PC-3 (cell line): Measurements from ENCODE around the gene UTP20. TPM values are rescaled to one million over a fixed set of nuclear protein-coding genes. Genes with fewer than 3 reads are reported as not detected.
A peak's percentile ranks its signal among the peaks of the same experiment; 100 is the strongest.

ENCODE experiments used
- ATAC-seq: fragments of 200-7000 bp; cut with Tn5 transposase; 2 replicates; pipeline ENCODE4 v1.9.1; 2020; ENCODE audit warnings: mild to moderate bottlenecking, moderate library complexity
- BruUV-seq: library from RNA; stranded (reverse); fragments of 400-500 nt; replicated peaks from 2 replicates; lab custom pipeline; 2021; lab: Mats Ljungman, UMichigan
- CTCF ChIA-PET: fragments of 300-600 bp; sonication (Branson Sonifier 250); formaldehyde crosslinking; loops from one replicate; lab custom pipeline; 2022; ENCODE audit warnings: antibody characterized with exemption; lab: Charles Lee
- POLR2A ChIA-PET: fragments of 300-600 bp; sonication (Branson Sonifier 250); formaldehyde crosslinking; loops from one replicate; lab custom pipeline; 2022; ENCODE audit warnings: antibody characterized with exemption; ENCODE audit not compliant: unreplicated experiment; lab: Charles Lee
- DNase-seq: peaks from one replicate; pipeline ENCODE4 v3.0.0-alpha.2; 2015
- H2AFZ ChIP-seq: fragments of 300-600 bp; sonication (generic); 2 replicates; pipeline ENCODE4 v1.6.0; 2016; ENCODE audit warnings: antibody characterized with exemption, low read length
- H3F3A ChIP-seq: fragments of 300-600 bp; sonication (generic); one replicate; pipeline ENCODE4 v1.6.0; 2017; ENCODE audit warnings: antibody characterized with exemption, low read length, control low read depth, mild to moderate bottlenecking; ENCODE audit not compliant: unreplicated experiment
- H3K27ac ChIP-seq: fragments of 300-600 bp; sonication (generic); 2 replicates; pipeline ENCODE4 v1.5.1; 2016; ENCODE audit warnings: mild to moderate bottlenecking, low read length
- H3K27me3 ChIP-seq: fragments of 300-600 bp; sonication (generic); 2 replicates; pipeline ENCODE4 v1.6.1; 2016; ENCODE audit warnings: low read length, mixed read lengths
- H3K36me3 ChIP-seq: fragments of 300-600 bp; sonication (generic); 2 replicates; pipeline ENCODE4 v1.6.1; 2016; ENCODE audit warnings: low read depth, mixed run types, low read length, mixed read lengths
- H3K4me1 ChIP-seq: fragments of 300-600 bp; sonication (generic); 2 replicates; pipeline ENCODE4 v1.5.1; 2016; ENCODE audit warnings: low read length; ENCODE audit not compliant: insufficient read depth
- H3K4me2 ChIP-seq: fragments of 300-600 bp; sonication (generic); 2 replicates; pipeline ENCODE4 v1.6.0; 2016; ENCODE audit warnings: low read length
- H3K4me3 ChIP-seq: fragments of 300-600 bp; sonication (generic); 2 replicates; pipeline ENCODE4 v1.5.1; 2016; ENCODE audit warnings: mild to moderate bottlenecking, low read length, mixed read lengths
- H3K79me2 ChIP-seq: fragments of 300-600 bp; sonication (generic); 2 replicates; pipeline ENCODE4 v1.6.1; 2017; ENCODE audit warnings: low read length, mixed read lengths
- H3K9ac ChIP-seq: fragments of 300-600 bp; sonication (generic); 2 replicates; pipeline ENCODE4 v1.6.0; 2016; ENCODE audit warnings: mild to moderate bottlenecking, low read length
- H3K9me2 ChIP-seq: fragments of 300-600 bp; sonication (generic); replicated peaks from 2 replicates; pipeline ENCODE4 v1.6.1; 2016; ENCODE audit warnings: mixed run types, low read length, mixed read lengths
- H3K9me3 ChIP-seq: fragments of 300-600 bp; sonication (generic); 2 replicates; pipeline ENCODE4 v1.6.1; 2016; ENCODE audit warnings: low read length, mixed read lengths
- H4K20me1 ChIP-seq: fragments of 300-600 bp; sonication (generic); 2 replicates; pipeline ENCODE4 v1.6.1; 2016; ENCODE audit warnings: low read length, mixed read lengths
- EZH2 ChIP-seq: fragments of 300-600 bp; sonication (generic); IDR thresholded peaks from one replicate; pipeline ENCODE4 v1.6.1; 2017; ENCODE audit warnings: antibody characterized with exemption, mild to moderate bottlenecking, low read length; ENCODE audit not compliant: unreplicated experiment
- EZH2phosphoT487 ChIP-seq: fragments of 300-600 bp; sonication (generic); IDR thresholded peaks from 2 replicates; pipeline ENCODE4 v1.6.1; 2018; ENCODE audit warnings: mild to moderate bottlenecking, antibody characterized with exemption, low read length, borderline replicate concordance
- intact Hi-C: fragments of 100-400 bp; cut with micrococcal nuclease; formaldehyde crosslinking; loops from 2 replicates; pipeline ENCODE4 v1.9.0; 2023
- total RNA-seq: library from RNA; depleted of rRNA; stranded (reverse); fragments of >200 nt; gene quantifications from 2 replicates; pipeline ENCODE4 v1.2.3, GENCODE V29; 2014
- TF ChIP-seq, protein P1 (sequence below): fragments of 300-600 bp; sonication (generic); conservative IDR thresholded peaks from 2 replicates; pipeline ENCODE4 v1.5.1; 2017; ENCODE audit warnings: antibody characterized with exemption, low read depth, mild to moderate bottlenecking, low read length

UTP20 gene
- total RNA-seq, 1 experiment from 2014 or later = 31.3 TPM

- no peak for TF ChIP-seq EZH2
- TF ChIP-seq, protein P1, sequence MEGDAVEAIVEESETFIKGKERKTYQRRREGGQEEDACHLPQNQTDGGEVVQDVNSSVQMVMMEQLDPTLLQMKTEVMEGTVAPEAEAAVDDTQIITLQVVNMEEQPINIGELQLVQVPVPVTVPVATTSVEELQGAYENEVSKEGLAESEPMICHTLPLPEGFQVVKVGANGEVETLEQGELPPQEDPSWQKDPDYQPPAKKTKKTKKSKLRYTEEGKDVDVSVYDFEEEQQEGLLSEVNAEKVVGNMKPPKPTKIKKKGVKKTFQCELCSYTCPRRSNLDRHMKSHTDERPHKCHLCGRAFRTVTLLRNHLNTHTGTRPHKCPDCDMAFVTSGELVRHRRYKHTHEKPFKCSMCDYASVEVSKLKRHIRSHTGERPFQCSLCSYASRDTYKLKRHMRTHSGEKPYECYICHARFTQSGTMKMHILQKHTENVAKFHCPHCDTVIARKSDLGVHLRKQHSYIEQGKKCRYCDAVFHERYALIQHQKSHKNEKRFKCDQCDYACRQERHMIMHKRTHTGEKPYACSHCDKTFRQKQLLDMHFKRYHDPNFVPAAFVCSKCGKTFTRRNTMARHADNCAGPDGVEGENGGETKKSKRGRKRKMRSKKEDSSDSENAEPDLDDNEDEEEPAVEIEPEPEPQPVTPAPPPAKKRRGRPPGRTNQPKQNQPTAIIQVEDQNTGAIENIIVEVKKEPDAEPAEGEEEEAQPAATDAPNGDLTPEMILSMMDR = no peak
- TF ChIP-seq EZH2phosphoT487 = no peak
- BruUV-seq = no TSS peak
Observed at GRCh38 chr12:101322480-101322879, 42.6 kb downstream of the UTP20 start.

GRCh38 chr12:101323255-101323654, 43.4 kb downstream of the UTP20 start:
- no peak overlapping the region for H3K4me2 ChIP-seq
- ATAC-seq = no peak
- ChIA-PET POLR2A (no interaction called here), CTCF (interaction anchor here (0.7 kb wide), 1 partner anchor 13 kb away, joined by 4 read pairs; no protein-coding TSS in a partner anchor)
- no peak overlapping the region for H3K4me3 ChIP-seq
- no peak overlapping the region for H3K27ac ChIP-seq
- H3K36me3 ChIP-seq = peaks cover 48% of the 10 kb centered on the region
- no peaks in the 10 kb centered on the region for H3K79me2 ChIP-seq
- no peak for TF ChIP-seq EZH2phosphoT487
- TF ChIP-seq EZH2 = no peak
- TF ChIP-seq, protein P1 = no peak
- H3K4me1 ChIP-seq = no peaks in the 10 kb centered on the region
- BruUV-seq = no TSS peak
- H4K20me1 ChIP-seq = no peaks in the 10 kb centered on the region
- peak; percentile 9 for DNase-seq
- H3K9me3 ChIP-seq = no peaks in the 10 kb centered on the region
- no peak overlapping the region for H2AFZ ChIP-seq
- H3K27me3 ChIP-seq = no peaks in the 10 kb centered on the region
- intact Hi-C loops = loop anchor here (1.0 to 2.0 kb wide), 2 partner anchors 494 to 975 kb away; no protein-coding TSS in a partner anchor
- no peaks in the 10 kb centered on the region for H3F3A ChIP-seq
- no peaks in the 10 kb centered on the region for H3K9me2 ChIP-seq
- no peak overlapping the region for H3K9ac ChIP-seq

More at GRCh38 chr12:101322480-101322879, 42.6 kb downstream of the UTP20 start:
- DNase-seq = no peak
- Histone ChIP-seq H3K9ac (no peak overlapping the region), H3K4me3 (no peak overlapping the region), H3K79me2 (no peaks in the 10 kb centered on the region), H3K36me3 (peaks cover 50% of the 10 kb centered on the region), H3K9me3 (no peaks in the 10 kb centered on the region), H2AFZ (no peak overlapping the region), H3K9me2 (no peaks in the 10 kb centered on the region), H3K4me1 (no peaks in the 10 kb centered on the region), H3F3A (no peaks in the 10 kb centered on the region), H4K20me1 (no peaks in the 10 kb centered on the region), H3K27ac (no peak overlapping the region), H3K27me3 (no peaks in the 10 kb centered on the region), H3K4me2 (no peak overlapping the region)
- ATAC-seq = no peak
- intact Hi-C loops = loop anchor here (2.0 kb wide), 1 partner anchor 494 kb away; no protein-coding TSS in a partner anchor
- CTCF ChIA-PET = no interaction called here
- POLR2A ChIA-PET = no interaction called here

DNA sequence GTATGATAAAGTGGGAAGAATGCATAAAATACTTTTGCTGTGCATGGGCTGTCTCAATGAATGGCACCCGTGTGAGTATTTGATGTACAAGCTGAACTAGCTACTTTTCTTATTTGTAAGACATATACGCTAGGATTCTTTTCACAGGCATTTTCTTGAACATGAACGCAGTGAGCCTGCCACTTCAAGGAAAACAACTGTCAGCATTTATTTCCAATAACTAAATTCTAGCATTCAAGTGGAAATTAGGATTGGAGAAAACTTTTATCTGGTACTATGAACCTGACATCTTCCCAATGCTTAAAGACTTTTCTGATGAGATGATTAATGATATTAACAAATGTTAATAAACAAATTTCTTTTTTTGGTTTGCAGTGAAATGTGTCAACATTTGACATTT, 45.7 kb downstream of the UTP20 start:
- no peak overlapping the region for H3K4me2 ChIP-seq
- H2AFZ ChIP-seq = no peak overlapping the region
- no TSS peak for BruUV-seq
- no peaks in the 10 kb centered on the region for H4K20me1 ChIP-seq
- ChIA-PET CTCF (no interaction called here), POLR2A (no interaction called here)
- intact Hi-C loops = no loop called here
- H3K9me3 ChIP-seq = no peaks in the 10 kb centered on the region
- no peak overlapping the region for H3K27ac ChIP-seq
- DNase-seq = no peak
- no peaks in the 10 kb centered on the region for H3K9me2 ChIP-seq
- no peaks in the 10 kb centered on the region for H3K4me1 ChIP-seq
- H3K9ac ChIP-seq = no peak overlapping the region
- no peak overlapping the region for H3K4me3 ChIP-seq
- TF ChIP-seq EZH2 = no peak
- no peak for TF ChIP-seq EZH2phosphoT487
- TF ChIP-seq, protein P1 = no peak
- ATAC-seq = no peak
- no peaks in the 10 kb centered on the region for H3F3A ChIP-seq
- H3K36me3 ChIP-seq = peaks cover 63% of the 10 kb centered on the region
- H3K27me3 ChIP-seq = no peaks in the 10 kb centered on the region
- no peaks in the 10 kb centered on the region for H3K79me2 ChIP-seq
